HCT116 (cell line): Measurements from ENCODE around the gene MUSTN1. TPM values are rescaled to one million over a fixed set of nuclear protein-coding genes. Genes with fewer than 3 reads are reported as not detected.

Experiments
- ATAC-seq: fragments of 200-7000 bp; cut with Tn5 transposase; 2 replicates; pipeline ENCODE4 v1.9.1; 2020; ENCODE audit warnings: mild to moderate bottlenecking, moderate library complexity
- BruUV-seq: library from RNA; stranded (reverse); fragments of 400-500 nt; replicated peaks from 2 replicates; lab custom pipeline; 2021; lab: Mats Ljungman, UMichigan
- CTCF ChIA-PET: fragments of 300-600 bp; sonication (Branson Sonifier 250); formaldehyde crosslinking; loops from one replicate; lab custom pipeline; 2021; ENCODE audit warnings: antibody characterized with exemption; lab: Charles Lee
- POLR2A ChIA-PET: fragments of 300-600, 350-600 bp; sonication (Branson Sonifier 250); formaldehyde crosslinking; loops from one replicate; lab custom pipeline; 2021; ENCODE audit warnings: antibody characterized with exemption; lab: Charles Lee
- RAD21 ChIA-PET, 2 experiments: fragments of 300-600 bp; sonication (Branson Sonifier 250); formaldehyde crosslinking; loops; one replicate each; lab custom pipeline; 2023; ENCODE audit warnings: low total read pairs in 2 of 2; ENCODE audit not compliant: uncharacterized antibody in 2 of 2, unreplicated experiment in 2 of 2, low non-redundant PET in 1 of 2; lab: Charles Lee
- DNase-seq: peaks from one replicate; pipeline ENCODE4 v3.0.0-alpha.2; 2010; ENCODE audit warnings: low read depth, low spot score
- H2AFZ ChIP-seq: fragments of 200-600 bp; shearing (Covaris generic), sonication (generic); 2 replicates; pipeline ENCODE4 v1.6.1; 2017; ENCODE audit warnings: low read depth, mixed run types, mixed read lengths, antibody characterized with exemption, low read length; ENCODE audit not compliant: poor library complexity, severe bottlenecking
- H3K27ac ChIP-seq: 2 replicates; pipeline ENCODE4 v1.5.1; 2012; ENCODE audit warnings: low read depth, low read length
- H3K27me3 ChIP-seq: fragments of 200-600 bp; sonication (generic); 2 replicates; pipeline ENCODE4 v1.6.1; 2016; ENCODE audit warnings: mixed run types, low read length, mixed read lengths; ENCODE audit not compliant: insufficient read depth
- H3K36me3 ChIP-seq, 2 experiments: fragments of 200-500 bp in 1 of 2; fragments of 200-600 bp in 1 of 2; sonication (Bioruptor generic) in 1 of 2; sonication (generic) in 1 of 2; 2 replicates each; pipeline versions ENCODE4 v1.5.1 to v1.6.1; 2014 to 2016; ENCODE audit warnings: low read length in 2 of 2, inconsistent platforms in 1 of 2, mixed read lengths in 1 of 2, mixed run types in 1 of 2; ENCODE audit not compliant: insufficient read depth in 2 of 2, control insufficient read depth in 1 of 2
- H3K4me1 ChIP-seq, 2 experiments: fragments of 200-600 bp in 1 of 2; sonication (generic) in 1 of 2; 2 replicates each; pipeline versions ENCODE4 v1.5.1 to v1.6.1; 2012 to 2017; ENCODE audit warnings: low read length in 2 of 2, inconsistent platforms in 1 of 2, mild to moderate bottlenecking in 1 of 2, mixed read lengths in 1 of 2, mixed run types in 1 of 2, moderate library complexity in 1 of 2; ENCODE audit not compliant: insufficient read depth in 2 of 2, control insufficient read depth in 1 of 2
- H3K4me2 ChIP-seq: fragments of 200-600 bp; sonication (generic); 2 replicates; pipeline ENCODE4 v1.6.1; 2017; ENCODE audit warnings: mixed run types, low read length, mixed read lengths
- H3K4me3 ChIP-seq, 2 experiments: fragments of 200-600 bp in 1 of 2; sonication (generic) in 1 of 2; replicated peaks in 1 of 2; 2 replicates each; pipeline ENCODE4 v1.5.1; 2011 to 2016; ENCODE audit warnings: low read length in 2 of 2, control low read depth in 1 of 2, low read depth in 1 of 2, mild to moderate bottlenecking in 1 of 2, mixed read lengths in 1 of 2, mixed run types in 1 of 2
- H3K79me2 ChIP-seq: fragments of 200-600 bp; sonication (generic); 2 replicates; pipeline ENCODE4 v1.6.1; 2017; ENCODE audit warnings: mild to moderate bottlenecking, mixed run types, low read length, moderate library complexity, mixed read lengths; ENCODE audit not compliant: insufficient read depth
- H3K9ac ChIP-seq: fragments of 200-600 bp; sonication (generic); 2 replicates; pipeline ENCODE4 v1.6.1; 2016; ENCODE audit warnings: low read length, mixed read lengths
- H3K9me2 ChIP-seq: fragments of 200-600 bp; sonication (generic), shearing (Covaris generic); 2 replicates; pipeline ENCODE4 v1.6.1; 2017; ENCODE audit warnings: mixed run types, mild to moderate bottlenecking, moderate library complexity; ENCODE audit not compliant: insufficient read depth
- H3K9me3 ChIP-seq, 2 experiments: fragments of 200-500 bp in 1 of 2; fragments of 200-600 bp in 1 of 2; sonication (Bioruptor generic) in 1 of 2; sonication (generic) in 1 of 2; 2 replicates each; pipeline ENCODE4 v1.6.1; 2014 to 2017; ENCODE audit warnings: low read length in 2 of 2, mixed read lengths in 2 of 2, inconsistent platforms in 1 of 2, low read depth in 1 of 2, mild to moderate bottlenecking in 1 of 2, mixed run types in 1 of 2, moderate library complexity in 1 of 2; ENCODE audit not compliant: control insufficient read depth in 1 of 2, insufficient read depth in 1 of 2
- H4K20me1 ChIP-seq: fragments of 200-600 bp; sonication (generic), shearing (Covaris generic); 2 replicates; pipeline ENCODE4 v1.6.1; 2017; ENCODE audit warnings: mixed run types, mild to moderate bottlenecking, moderate library complexity; ENCODE audit not compliant: insufficient read depth
- CBX3 ChIP-seq: IDR thresholded peaks from 2 replicates; pipeline ENCODE4 v1.6.1; 2012; ENCODE audit warnings: low read depth
- CEBPB ChIP-seq: IDR thresholded peaks from 2 replicates; pipeline ENCODE4 v1.6.1; 2012; ENCODE audit warnings: low read depth
- EGR1 ChIP-seq: IDR thresholded peaks from 2 replicates; pipeline ENCODE4 v1.6.1; 2012; ENCODE audit warnings: low read depth
- ELF1 ChIP-seq: IDR thresholded peaks from 2 replicates; pipeline ENCODE4 v1.6.1; 2012; ENCODE audit warnings: low read depth, borderline replicate concordance
- EZH2 ChIP-seq: fragments of 200-600 bp; sonication (generic); IDR thresholded peaks from 2 replicates; pipeline ENCODE4 v1.6.1; 2017; ENCODE audit warnings: antibody characterized with exemption, mixed run types
- JUND ChIP-seq: IDR thresholded peaks from 2 replicates; pipeline ENCODE4 v1.6.1; 2012
- POLR2A ChIP-seq: IDR thresholded peaks from 2 replicates; pipeline ENCODE4 v1.7.0; 2011; ENCODE audit warnings: borderline replicate concordance; ENCODE audit not compliant: insufficient read depth, insufficient read length; ENCODE audit errors: extremely low read depth
- POLR2AphosphoS5 ChIP-seq: IDR thresholded peaks from 2 replicates; pipeline ENCODE4 v1.6.1; 2011; ENCODE audit warnings: mild to moderate bottlenecking, low read depth, low read length, moderate library complexity
- RAD21 ChIP-seq: IDR thresholded peaks from 2 replicates; pipeline ENCODE4 v1.6.1; 2012; ENCODE audit warnings: low read depth, mild to moderate bottlenecking
- SP1 ChIP-seq: IDR thresholded peaks from 2 replicates; pipeline ENCODE4 v1.6.1; 2012; ENCODE audit warnings: low read depth
- TCF7L2 ChIP-seq: IDR thresholded peaks from 2 replicates; pipeline ENCODE4 v1.7.0; 2011; ENCODE audit warnings: borderline replicate concordance, inconsistent platforms; ENCODE audit not compliant: insufficient read depth, insufficient read length; ENCODE audit errors: extremely low read depth
- ZFX ChIP-seq: fragments of 450-650 bp; IDR thresholded peaks from 2 replicates; pipeline ENCODE4 v1.6.1; 2017
- intact Hi-C: fragments of 100-400 bp; cut with micrococcal nuclease; formaldehyde crosslinking; loops from 2 replicates; pipeline ENCODE4 v1.10.0; 2022
- total RNA-seq: library from RNA; stranded (reverse); gene quantifications from one replicate; pipeline ENCODE4 v1.2.1, GENCODE V29; 2021; ENCODE audit not compliant: unreplicated experiment
- TF ChIP-seq, protein P1 (sequence below): IDR thresholded peaks from 2 replicates; pipeline ENCODE4 v1.6.1; 2012
- TF ChIP-seq, protein P2 (sequence below): IDR thresholded peaks from 2 replicates; pipeline ENCODE4 v1.6.1; 2012; ENCODE audit warnings: low read depth
- TF ChIP-seq, protein P3 (sequence below), 3 experiments: fragments of 200-600 bp in 1 of 3; sonication (generic) in 1 of 3; IDR thresholded peaks in 2 of 3; conservative IDR thresholded peaks in 1 of 3; 2 replicates each; pipeline ENCODE4 v1.5.1; 2012 to 2017; ENCODE audit warnings: low read depth in 2 of 3, low read length in 2 of 3, antibody characterized with exemption in 1 of 3, borderline replicate concordance in 1 of 3, control low read depth in 1 of 3, mild to moderate bottlenecking in 1 of 3, mixed read lengths in 1 of 3, mixed run types in 1 of 3, moderate library complexity in 1 of 3; ENCODE audit not compliant: insufficient read depth in 1 of 3

The MUSTN1 gene
- total RNA-seq, 1 experiment from 2014 or later = 0.44 TPM

DNA sequence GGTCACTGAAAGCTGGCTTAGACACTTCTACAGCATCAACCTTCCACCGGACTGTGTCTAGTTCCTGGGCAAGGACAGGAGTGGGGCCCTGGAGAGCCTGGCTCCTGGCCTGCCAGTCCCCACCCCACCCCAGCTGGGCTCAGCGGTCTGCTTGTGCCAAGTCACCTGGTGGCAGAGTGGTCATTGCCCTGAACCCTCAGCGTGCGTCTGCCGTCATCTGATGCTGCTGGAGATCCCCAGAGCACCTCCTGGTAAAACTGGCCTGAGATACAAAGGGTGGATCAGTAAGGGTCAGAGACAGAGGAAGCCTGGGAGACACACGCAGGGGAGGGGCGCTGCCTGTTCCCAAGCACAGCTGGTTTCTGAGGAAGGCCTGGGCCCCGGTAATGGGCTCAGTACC lies 21.0 kb downstream of the MUSTN1 start:
- H3K4me1 ChIP-seq = no peaks in the 10 kb centered on the region

More for the DNA sequence above, 21.0 kb downstream of the MUSTN1 start:
- Histone ChIP-seq H3K27ac (no peak overlapping the region), H4K20me1 (no peaks in the 10 kb centered on the region), H3K4me3 (no peak overlapping the region), H3K36me3 (no peaks in the 10 kb centered on the region), H3K9me2 (no peaks in the 10 kb centered on the region), H3K4me2 (no peak overlapping the region), H3K9me3 (no peaks in the 10 kb centered on the region), H3K9ac (no peak overlapping the region), H3K79me2 (no peaks in the 10 kb centered on the region), H3K27me3 (no peaks in the 10 kb centered on the region), H2AFZ (no peak overlapping the region)
- ChIA-PET CTCF (no interaction called here), RAD21 (no interaction called here), POLR2A (no interaction called here)
- BruUV-seq = no TSS peak
- intact Hi-C loops = no loop called here
- ATAC-seq (no peak), DNase-seq (no peak)
- TF ChIP-seq SP1 (no peak), CBX3 (no peak), POLR2AphosphoS5 (no peak), ZFX (no peak), JUND (no peak), EZH2 (no peak), POLR2A (no peak), RAD21 (no peak), TCF7L2 (no peak), EGR1 (no peak), CEBPB (no peak), ELF1 (no peak)
- TF ChIP-seq, protein P1, sequence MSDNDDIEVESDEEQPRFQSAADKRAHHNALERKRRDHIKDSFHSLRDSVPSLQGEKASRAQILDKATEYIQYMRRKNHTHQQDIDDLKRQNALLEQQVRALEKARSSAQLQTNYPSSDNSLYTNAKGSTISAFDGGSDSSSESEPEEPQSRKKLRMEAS = no peak
- TF ChIP-seq, protein P2, sequence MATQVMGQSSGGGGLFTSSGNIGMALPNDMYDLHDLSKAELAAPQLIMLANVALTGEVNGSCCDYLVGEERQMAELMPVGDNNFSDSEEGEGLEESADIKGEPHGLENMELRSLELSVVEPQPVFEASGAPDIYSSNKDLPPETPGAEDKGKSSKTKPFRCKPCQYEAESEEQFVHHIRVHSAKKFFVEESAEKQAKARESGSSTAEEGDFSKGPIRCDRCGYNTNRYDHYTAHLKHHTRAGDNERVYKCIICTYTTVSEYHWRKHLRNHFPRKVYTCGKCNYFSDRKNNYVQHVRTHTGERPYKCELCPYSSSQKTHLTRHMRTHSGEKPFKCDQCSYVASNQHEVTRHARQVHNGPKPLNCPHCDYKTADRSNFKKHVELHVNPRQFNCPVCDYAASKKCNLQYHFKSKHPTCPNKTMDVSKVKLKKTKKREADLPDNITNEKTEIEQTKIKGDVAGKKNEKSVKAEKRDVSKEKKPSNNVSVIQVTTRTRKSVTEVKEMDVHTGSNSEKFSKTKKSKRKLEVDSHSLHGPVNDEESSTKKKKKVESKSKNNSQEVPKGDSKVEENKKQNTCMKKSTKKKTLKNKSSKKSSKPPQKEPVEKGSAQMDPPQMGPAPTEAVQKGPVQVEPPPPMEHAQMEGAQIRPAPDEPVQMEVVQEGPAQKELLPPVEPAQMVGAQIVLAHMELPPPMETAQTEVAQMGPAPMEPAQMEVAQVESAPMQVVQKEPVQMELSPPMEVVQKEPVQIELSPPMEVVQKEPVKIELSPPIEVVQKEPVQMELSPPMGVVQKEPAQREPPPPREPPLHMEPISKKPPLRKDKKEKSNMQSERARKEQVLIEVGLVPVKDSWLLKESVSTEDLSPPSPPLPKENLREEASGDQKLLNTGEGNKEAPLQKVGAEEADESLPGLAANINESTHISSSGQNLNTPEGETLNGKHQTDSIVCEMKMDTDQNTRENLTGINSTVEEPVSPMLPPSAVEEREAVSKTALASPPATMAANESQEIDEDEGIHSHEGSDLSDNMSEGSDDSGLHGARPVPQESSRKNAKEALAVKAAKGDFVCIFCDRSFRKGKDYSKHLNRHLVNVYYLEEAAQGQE = no peak
- TF ChIP-seq, protein P3, sequence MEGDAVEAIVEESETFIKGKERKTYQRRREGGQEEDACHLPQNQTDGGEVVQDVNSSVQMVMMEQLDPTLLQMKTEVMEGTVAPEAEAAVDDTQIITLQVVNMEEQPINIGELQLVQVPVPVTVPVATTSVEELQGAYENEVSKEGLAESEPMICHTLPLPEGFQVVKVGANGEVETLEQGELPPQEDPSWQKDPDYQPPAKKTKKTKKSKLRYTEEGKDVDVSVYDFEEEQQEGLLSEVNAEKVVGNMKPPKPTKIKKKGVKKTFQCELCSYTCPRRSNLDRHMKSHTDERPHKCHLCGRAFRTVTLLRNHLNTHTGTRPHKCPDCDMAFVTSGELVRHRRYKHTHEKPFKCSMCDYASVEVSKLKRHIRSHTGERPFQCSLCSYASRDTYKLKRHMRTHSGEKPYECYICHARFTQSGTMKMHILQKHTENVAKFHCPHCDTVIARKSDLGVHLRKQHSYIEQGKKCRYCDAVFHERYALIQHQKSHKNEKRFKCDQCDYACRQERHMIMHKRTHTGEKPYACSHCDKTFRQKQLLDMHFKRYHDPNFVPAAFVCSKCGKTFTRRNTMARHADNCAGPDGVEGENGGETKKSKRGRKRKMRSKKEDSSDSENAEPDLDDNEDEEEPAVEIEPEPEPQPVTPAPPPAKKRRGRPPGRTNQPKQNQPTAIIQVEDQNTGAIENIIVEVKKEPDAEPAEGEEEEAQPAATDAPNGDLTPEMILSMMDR (IDR thresholded peaks at IDR 0.05 in 2 of 3, conservative IDR thresholded peaks at IDR 0.05 in 1 of 3; ENCODE audit: borderline replicate concordance in 1 of 3, insufficient read depth in 1 of 3, low read depth in 2 of 3, low read length in 2 of 3) = no peak
